SH-SY5Y (cell line): ENCODE measurements around the gene TRPC6.

Source experiments
- GATA2 ChIP-seq: IDR thresholded peaks from 2 replicates; pipeline ENCODE4 v1.6.1; 2011; ENCODE audit warnings: mild to moderate bottlenecking, low read depth, low read length
- GATA3 ChIP-seq: IDR thresholded peaks from 2 replicates; pipeline ENCODE4 v1.6.1; 2011; ENCODE audit warnings: low read depth, mild to moderate bottlenecking, low read length, moderate library complexity

DNA sequence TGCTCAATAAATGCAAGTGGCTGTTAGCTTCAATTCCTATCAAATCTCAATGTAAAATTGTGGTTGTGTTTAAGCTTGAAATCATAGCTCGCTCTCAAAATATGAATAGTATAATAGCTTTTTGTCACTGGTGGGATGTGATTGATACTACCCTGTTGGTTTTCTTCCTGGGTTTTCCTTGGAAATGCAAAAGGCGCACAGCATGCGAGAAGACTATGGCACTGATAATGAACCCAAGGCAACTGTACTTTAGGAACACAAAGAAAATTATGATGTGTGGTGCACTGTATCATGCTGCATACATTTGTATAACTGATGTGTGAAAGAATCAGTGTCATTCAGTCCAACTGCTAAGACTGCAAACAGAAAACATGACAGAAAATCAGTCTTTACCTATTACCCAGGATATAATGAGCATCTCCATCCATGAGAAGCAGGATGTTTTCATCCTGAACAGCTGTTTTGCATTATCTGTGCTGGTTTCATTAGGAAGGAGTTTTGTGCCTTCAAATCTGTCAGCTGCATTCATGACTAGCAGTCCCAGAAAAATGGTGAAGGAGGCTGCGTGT lies 101.2 kb downstream of the TRPC6 start:
- no peak for TF ChIP-seq GATA2
- TF ChIP-seq GATA3: no peak
